HepG2 (cell line): ENCODE results near the gene TTPAL. TPM values are rescaled to one million over a fixed set of nuclear protein-coding genes. Genes with fewer than 3 reads are reported as not detected.

Source experiments
- ISX ChIP-seq: sonication (generic); formaldehyde crosslinking; conservative IDR thresholded peaks from 2 replicates; pipeline ENCODE4 v1.5.0; 2020; ENCODE audit warnings: missing genetic modification reagents
- KDM2A ChIP-seq: sonication (generic); formaldehyde crosslinking; IDR thresholded peaks from 2 replicates; pipeline ENCODE4 v1.4.0; 2020; ENCODE audit warnings: low read depth, missing genetic modification reagents, borderline replicate concordance
- POGK ChIP-seq: sonication (generic); formaldehyde crosslinking; conservative IDR thresholded peaks from 2 replicates; pipeline ENCODE4 v1.8.0; 2022; ENCODE audit warnings: mild to moderate bottlenecking, moderate library complexity, missing genetic modification reagents
- TMF1 ChIP-seq: sonication (generic); formaldehyde crosslinking; IDR thresholded peaks from 2 replicates; pipeline ENCODE4 v1.8.1; 2022; ENCODE audit warnings: low read depth, missing genetic modification reagents
- YEATS4 ChIP-seq: sonication (generic); formaldehyde crosslinking; IDR thresholded peaks from 2 replicates; pipeline ENCODE4 v1.4.0; 2020; ENCODE audit warnings: missing genetic modification reagents, borderline replicate concordance
- ZNF225 ChIP-seq: sonication (generic); formaldehyde crosslinking; IDR thresholded peaks from 2 replicates; pipeline ENCODE4 v1.4.0; 2020; ENCODE audit warnings: mild to moderate bottlenecking, missing genetic modification reagents
- polyA plus RNA-seq, 8 experiments: library from polyadenylated mRNA; depleted of rRNA in 3 of 8; stranded (reverse) in 7 of 8; unstranded in 1 of 8; fragments of >200 nt; fragmentation: Illumina TruSeq in 4 of 8; extraction: Trizol in 4 of 8; gene quantifications; 2 replicates each; pipeline versions ENCODE4 v1.2.1 to v1.2.3, GENCODE V29; 2011 to 2016; ENCODE audit warnings: low read depth in 4 of 8, missing spikeins in 1 of 8, mixed read lengths in 1 of 8; ENCODE audit not compliant: insufficient read depth in 1 of 8
- total RNA-seq, 5 experiments: library from RNA; depleted of rRNA; stranded (reverse); fragments of >200 nt; fragmentation: Illumina TruSeq; extraction: Trizol; gene quantifications; 2 replicates each; pipeline ENCODE4 v1.2.3, GENCODE V29; 2016; ENCODE audit warnings: low read depth in 1 of 5
- TF ChIP-seq, protein P1 (sequence below): sonication (generic); formaldehyde crosslinking; IDR thresholded peaks from 2 replicates; pipeline ENCODE4 v1.4.0; 2020; ENCODE audit warnings: missing genetic modification reagents, borderline replicate concordance
- TF ChIP-seq, protein P2 (sequence below): sonication (generic); formaldehyde crosslinking; IDR thresholded peaks from 2 replicates; pipeline ENCODE4 v1.4.0; 2020; ENCODE audit warnings: missing genetic modification reagents, borderline replicate concordance
- TF ChIP-seq, protein P3 (sequence below): sonication (generic); formaldehyde crosslinking; IDR thresholded peaks from 2 replicates; pipeline ENCODE4 v1.5.0; 2020; ENCODE audit warnings: missing genetic modification reagents, mild to moderate bottlenecking, borderline replicate concordance
- TF ChIP-seq, protein P4 (sequence below): IDR thresholded peaks from 2 replicates; pipeline ENCODE4 v1.6.1; 2012; ENCODE audit warnings: low read length, improper control_type of control experiment

Gene TTPAL
- total and polyA plus RNA-seq, 2 of the 13 experiments (the other 11 are each of a cell fraction or from before 2014, with no cell fraction given), result 4.3 to 18.8 TPM

GRCh38 chr20:44430270-44431065 lies 45.2 kb upstream of the TTPAL start (continued):
- TF ChIP-seq, protein P1, sequence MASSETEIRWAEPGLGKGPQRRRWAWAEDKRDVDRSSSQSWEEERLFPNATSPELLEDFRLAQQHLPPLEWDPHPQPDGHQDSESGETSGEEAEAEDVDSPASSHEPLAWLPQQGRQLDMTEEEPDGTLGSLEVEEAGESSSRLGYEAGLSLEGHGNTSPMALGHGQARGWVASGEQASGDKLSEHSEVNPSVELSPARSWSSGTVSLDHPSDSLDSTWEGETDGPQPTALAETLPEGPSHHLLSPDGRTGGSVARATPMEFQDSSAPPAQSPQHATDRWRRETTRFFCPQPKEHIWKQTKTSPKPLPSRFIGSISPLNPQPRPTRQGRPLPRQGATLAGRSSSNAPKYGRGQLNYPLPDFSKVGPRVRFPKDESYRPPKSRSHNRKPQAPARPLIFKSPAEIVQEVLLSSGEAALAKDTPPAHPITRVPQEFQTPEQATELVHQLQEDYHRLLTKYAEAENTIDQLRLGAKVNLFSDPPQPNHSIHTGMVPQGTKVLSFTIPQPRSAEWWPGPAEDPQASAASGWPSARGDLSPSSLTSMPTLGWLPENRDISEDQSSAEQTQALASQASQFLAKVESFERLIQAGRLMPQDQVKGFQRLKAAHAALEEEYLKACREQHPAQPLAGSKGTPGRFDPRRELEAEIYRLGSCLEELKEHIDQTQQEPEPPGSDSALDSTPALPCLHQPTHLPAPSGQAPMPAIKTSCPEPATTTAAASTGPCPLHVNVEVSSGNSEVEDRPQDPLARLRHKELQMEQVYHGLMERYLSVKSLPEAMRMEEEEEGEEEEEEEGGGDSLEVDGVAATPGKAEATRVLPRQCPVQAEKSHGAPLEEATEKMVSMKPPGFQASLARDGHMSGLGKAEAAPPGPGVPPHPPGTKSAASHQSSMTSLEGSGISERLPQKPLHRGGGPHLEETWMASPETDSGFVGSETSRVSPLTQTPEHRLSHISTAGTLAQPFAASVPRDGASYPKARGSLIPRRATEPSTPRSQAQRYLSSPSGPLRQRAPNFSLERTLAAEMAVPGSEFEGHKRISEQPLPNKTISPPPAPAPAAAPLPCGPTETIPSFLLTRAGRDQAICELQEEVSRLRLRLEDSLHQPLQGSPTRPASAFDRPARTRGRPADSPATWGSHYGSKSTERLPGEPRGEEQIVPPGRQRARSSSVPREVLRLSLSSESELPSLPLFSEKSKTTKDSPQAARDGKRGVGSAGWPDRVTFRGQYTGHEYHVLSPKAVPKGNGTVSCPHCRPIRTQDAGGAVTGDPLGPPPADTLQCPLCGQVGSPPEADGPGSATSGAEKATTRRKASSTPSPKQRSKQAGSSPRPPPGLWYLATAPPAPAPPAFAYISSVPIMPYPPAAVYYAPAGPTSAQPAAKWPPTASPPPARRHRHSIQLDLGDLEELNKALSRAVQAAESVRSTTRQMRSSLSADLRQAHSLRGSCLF (CRISPR knock-in tag), result no peak
- TF ChIP-seq, protein P2, sequence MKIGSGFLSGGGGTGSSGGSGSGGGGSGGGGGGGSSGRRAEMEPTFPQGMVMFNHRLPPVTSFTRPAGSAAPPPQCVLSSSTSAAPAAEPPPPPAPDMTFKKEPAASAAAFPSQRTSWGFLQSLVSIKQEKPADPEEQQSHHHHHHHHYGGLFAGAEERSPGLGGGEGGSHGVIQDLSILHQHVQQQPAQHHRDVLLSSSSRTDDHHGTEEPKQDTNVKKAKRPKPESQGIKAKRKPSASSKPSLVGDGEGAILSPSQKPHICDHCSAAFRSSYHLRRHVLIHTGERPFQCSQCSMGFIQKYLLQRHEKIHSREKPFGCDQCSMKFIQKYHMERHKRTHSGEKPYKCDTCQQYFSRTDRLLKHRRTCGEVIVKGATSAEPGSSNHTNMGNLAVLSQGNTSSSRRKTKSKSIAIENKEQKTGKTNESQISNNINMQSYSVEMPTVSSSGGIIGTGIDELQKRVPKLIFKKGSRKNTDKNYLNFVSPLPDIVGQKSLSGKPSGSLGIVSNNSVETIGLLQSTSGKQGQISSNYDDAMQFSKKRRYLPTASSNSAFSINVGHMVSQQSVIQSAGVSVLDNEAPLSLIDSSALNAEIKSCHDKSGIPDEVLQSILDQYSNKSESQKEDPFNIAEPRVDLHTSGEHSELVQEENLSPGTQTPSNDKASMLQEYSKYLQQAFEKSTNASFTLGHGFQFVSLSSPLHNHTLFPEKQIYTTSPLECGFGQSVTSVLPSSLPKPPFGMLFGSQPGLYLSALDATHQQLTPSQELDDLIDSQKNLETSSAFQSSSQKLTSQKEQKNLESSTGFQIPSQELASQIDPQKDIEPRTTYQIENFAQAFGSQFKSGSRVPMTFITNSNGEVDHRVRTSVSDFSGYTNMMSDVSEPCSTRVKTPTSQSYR (CRISPR knock-in tag), result no peak
- no peak; the same call in 1 of the 2 replicates for TF ChIP-seq POGK (CRISPR knock-in tag)
- TF ChIP-seq ISX (CRISPR knock-in tag), result no peak
- TF ChIP-seq, protein P3, sequence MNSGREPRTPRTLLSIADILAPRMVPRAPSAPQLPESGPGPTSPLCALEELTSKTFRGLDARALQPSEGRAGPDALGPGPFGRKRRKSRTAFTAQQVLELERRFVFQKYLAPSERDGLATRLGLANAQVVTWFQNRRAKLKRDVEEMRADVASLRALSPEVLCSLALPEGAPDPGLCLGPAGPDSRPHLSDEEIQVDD, result no peak
- no peak for TF ChIP-seq YEATS4 (CRISPR knock-in tag)
- TF ChIP-seq TMF1 (CRISPR knock-in tag), result no peak
- TF ChIP-seq ZNF225, result no peak; the same call in 1 of the 2 replicates
- no peak; the same call in 1 of the 2 replicates for TF ChIP-seq KDM2A
- TF ChIP-seq, protein P4, sequence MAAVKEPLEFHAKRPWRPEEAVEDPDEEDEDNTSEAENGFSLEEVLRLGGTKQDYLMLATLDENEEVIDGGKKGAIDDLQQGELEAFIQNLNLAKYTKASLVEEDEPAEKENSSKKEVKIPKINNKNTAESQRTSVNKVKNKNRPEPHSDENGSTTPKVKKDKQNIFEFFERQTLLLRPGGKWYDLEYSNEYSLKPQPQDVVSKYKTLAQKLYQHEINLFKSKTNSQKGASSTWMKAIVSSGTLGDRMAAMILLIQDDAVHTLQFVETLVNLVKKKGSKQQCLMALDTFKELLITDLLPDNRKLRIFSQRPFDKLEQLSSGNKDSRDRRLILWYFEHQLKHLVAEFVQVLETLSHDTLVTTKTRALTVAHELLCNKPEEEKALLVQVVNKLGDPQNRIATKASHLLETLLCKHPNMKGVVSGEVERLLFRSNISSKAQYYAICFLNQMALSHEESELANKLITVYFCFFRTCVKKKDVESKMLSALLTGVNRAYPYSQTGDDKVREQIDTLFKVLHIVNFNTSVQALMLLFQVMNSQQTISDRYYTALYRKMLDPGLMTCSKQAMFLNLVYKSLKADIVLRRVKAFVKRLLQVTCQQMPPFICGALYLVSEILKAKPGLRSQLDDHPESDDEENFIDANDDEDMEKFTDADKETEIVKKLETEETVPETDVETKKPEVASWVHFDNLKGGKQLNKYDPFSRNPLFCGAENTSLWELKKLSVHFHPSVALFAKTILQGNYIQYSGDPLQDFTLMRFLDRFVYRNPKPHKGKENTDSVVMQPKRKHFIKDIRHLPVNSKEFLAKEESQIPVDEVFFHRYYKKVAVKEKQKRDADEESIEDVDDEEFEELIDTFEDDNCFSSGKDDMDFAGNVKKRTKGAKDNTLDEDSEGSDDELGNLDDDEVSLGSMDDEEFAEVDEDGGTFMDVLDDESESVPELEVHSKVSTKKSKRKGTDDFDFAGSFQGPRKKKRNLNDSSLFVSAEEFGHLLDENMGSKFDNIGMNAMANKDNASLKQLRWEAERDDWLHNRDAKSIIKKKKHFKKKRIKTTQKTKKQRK, result no peak
